Right hindlimb (tissue), 1 donor: Measurements from ENCODE around the gene PARD3B.

Experiments
- DNase-seq: peaks from one replicate; pipeline ENCODE4 v3.0.0-alpha.2; 2018

PARD3B gene

GRCh38 chr2:204544961-204545860, at the start of gene PARD3B:
Gene PARD3B (plus strand): TSS chr2:204545475. CDS start chr2:204546000, 525 bp downstream.
- peak; percentile 75 for DNase-seq

- DNase-seq = no peak
Observed at GRCh38 chr2:204496779-204497178, 48.5 kb upstream of the PARD3B start.

GRCh38 chr2:204497855-204498254, 47.4 kb upstream of the PARD3B start:
- no peak for DNase-seq

GRCh38 chr2:204498291-204498690, 47.0 kb upstream of the PARD3B start:
- DNase-seq = no peak

- DNase-seq = no peak
Observed at GRCh38 chr2:204503869-204504268, 41.4 kb upstream of the PARD3B start.

GRCh38 chr2:204504594-204504993, 40.7 kb upstream of the PARD3B start:
- no peak for DNase-seq

- DNase-seq = no peak
Observed at GRCh38 chr2:204505488-204505887, 39.8 kb upstream of the PARD3B start.

GRCh38 chr2:204505946-204506345, 39.3 kb upstream of the PARD3B start:
- DNase-seq = no peak

- DNase-seq = no peak
Observed at GRCh38 chr2:204507636-204508035, 37.6 kb upstream of the PARD3B start.

- no peak for DNase-seq
Observed at GRCh38 chr2:204510709-204511420, 34.4 kb upstream of the PARD3B start.

GRCh38 chr2:204514439-204514838, 30.8 kb upstream of the PARD3B start:
- DNase-seq = no peak

GRCh38 chr2:204515416-204515815, 29.9 kb upstream of the PARD3B start:
- DNase-seq = no peak

GRCh38 chr2:204517154-204517553, 28.1 kb upstream of the PARD3B start:
- DNase-seq = no peak

GRCh38 chr2:204529795-204530463, 15.3 kb upstream of the PARD3B start:
- no peak for DNase-seq

GRCh38 chr2:204530464-204530805, 14.8 kb upstream of the PARD3B start:
- DNase-seq = no peak

- no peak for DNase-seq
Observed at GRCh38 chr2:204533629-204534370, 11.5 kb upstream of the PARD3B start.

- DNase-seq = no peak
Observed at GRCh38 chr2:204535356-204535755, 9.9 kb upstream of the PARD3B start.

- DNase-seq = no peak
Observed at GRCh38 chr2:204535764-204536163, 9.5 kb upstream of the PARD3B start.

GRCh38 chr2:204538182-204539018, 6.9 kb upstream of the PARD3B start:
- DNase-seq = peak; percentile 24

- no peak for DNase-seq
Observed at GRCh38 chr2:204539019-204539385, 6.3 kb upstream of the PARD3B start.

- DNase-seq = no peak
Observed at GRCh38 chr2:204541637-204542036, 3.6 kb upstream of the PARD3B start.
